ENCODE results near the gene BOLA3.

DNA sequence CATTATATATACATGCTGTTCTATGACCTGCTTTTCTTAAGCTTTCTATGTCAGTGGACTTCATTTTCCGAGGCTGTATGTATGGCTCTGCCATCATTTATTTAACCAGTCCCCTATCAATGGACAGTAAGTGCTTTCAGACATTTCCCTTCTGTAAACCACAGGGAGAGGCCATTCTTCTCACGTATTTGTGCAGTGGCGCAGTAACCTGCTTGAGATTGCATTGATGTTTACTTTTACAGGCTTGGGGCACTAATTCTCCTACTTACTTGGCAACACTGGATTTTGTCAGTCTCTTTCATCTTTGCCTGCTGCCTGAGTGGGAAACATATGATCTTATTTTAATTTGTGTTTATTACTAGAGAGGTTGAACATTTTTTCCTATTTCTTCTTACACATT, 52.1 kb downstream of the BOLA3 start:
- TF ChIP-seq, protein P1, sequence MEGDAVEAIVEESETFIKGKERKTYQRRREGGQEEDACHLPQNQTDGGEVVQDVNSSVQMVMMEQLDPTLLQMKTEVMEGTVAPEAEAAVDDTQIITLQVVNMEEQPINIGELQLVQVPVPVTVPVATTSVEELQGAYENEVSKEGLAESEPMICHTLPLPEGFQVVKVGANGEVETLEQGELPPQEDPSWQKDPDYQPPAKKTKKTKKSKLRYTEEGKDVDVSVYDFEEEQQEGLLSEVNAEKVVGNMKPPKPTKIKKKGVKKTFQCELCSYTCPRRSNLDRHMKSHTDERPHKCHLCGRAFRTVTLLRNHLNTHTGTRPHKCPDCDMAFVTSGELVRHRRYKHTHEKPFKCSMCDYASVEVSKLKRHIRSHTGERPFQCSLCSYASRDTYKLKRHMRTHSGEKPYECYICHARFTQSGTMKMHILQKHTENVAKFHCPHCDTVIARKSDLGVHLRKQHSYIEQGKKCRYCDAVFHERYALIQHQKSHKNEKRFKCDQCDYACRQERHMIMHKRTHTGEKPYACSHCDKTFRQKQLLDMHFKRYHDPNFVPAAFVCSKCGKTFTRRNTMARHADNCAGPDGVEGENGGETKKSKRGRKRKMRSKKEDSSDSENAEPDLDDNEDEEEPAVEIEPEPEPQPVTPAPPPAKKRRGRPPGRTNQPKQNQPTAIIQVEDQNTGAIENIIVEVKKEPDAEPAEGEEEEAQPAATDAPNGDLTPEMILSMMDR (conservative IDR thresholded peaks at IDR 0.05; ENCODE audit: low read depth, low read length) = no peak
- no peak for TF ChIP-seq POLR2A (IDR thresholded peaks at IDR 0.05; ENCODE audit: low read depth, low read length)
- no peak for TF ChIP-seq RCOR1 (IDR thresholded peaks at IDR 0.05; ENCODE audit: insufficient replicate concordance, low read length)
